Middle frontal gyrus (tissue), 1 donor: Measurements from ENCODE around the gene PEA15.

Source experiments
- DNase-seq: peaks from one replicate; pipeline ENCODE4 v3.0.0-alpha.2; 2015; ENCODE audit warnings: low spot score; ENCODE audit errors: extremely low spot score

The PEA15 gene

GRCh38 chr1:160207771-160208556 is 2.8 kb downstream of the PEA15 start:
- DNase-seq = no peak

- no peak for DNase-seq
Measured at GRCh38 chr1:160208557-160209320, 3.6 kb downstream of the PEA15 start.

GRCh38 chr1:160209321-160210046 is 4.3 kb downstream of the PEA15 start:
- DNase-seq = no peak

- no peak for DNase-seq
Measured at GRCh38 chr1:160210561-160210960, 5.4 kb downstream of the PEA15 start.

GRCh38 chr1:160211046-160211790 is 6.0 kb downstream of the PEA15 start:
- no peak for DNase-seq

GRCh38 chr1:160214481-160215140 is 9.4 kb downstream of the PEA15 start:
- DNase-seq = no peak

GRCh38 chr1:160216301-160216700 is 11.1 kb downstream of the PEA15 start:
- no peak for DNase-seq

GRCh38 chr1:160217481-160218051 is 12.4 kb downstream of the PEA15 start:
- no peak for DNase-seq

GRCh38 chr1:160219062-160219929 is 14.1 kb downstream of the PEA15 start:
- no peak for DNase-seq

GRCh38 chr1:160220301-160220700 is 15.1 kb downstream of the PEA15 start:
- DNase-seq = no peak

- DNase-seq = no peak
Measured at GRCh38 chr1:160221089-160221488, 15.9 kb downstream of the PEA15 start.

GRCh38 chr1:160222546-160222945 is 17.4 kb downstream of the PEA15 start:
- no peak for DNase-seq

GRCh38 chr1:160224606-160225005 is 19.4 kb downstream of the PEA15 start:
- no peak for DNase-seq

GRCh38 chr1:160225345-160225744 is 20.2 kb downstream of the PEA15 start:
- DNase-seq = no peak

- DNase-seq = no peak
Measured at GRCh38 chr1:160226623-160227022, 21.4 kb downstream of the PEA15 start.

GRCh38 chr1:160227034-160227433 is 21.9 kb downstream of the PEA15 start:
- DNase-seq = no peak

- no peak for DNase-seq
Measured at GRCh38 chr1:160227561-160227960, 22.4 kb downstream of the PEA15 start.

GRCh38 chr1:160228431-160228830 is 23.2 kb downstream of the PEA15 start:
- DNase-seq = no peak

GRCh38 chr1:160232911-160233310 is 27.7 kb downstream of the PEA15 start:
- no peak for DNase-seq
